K562 (cell line): ENCODE results near the gene ZIC3. TPM values are rescaled to one million over a fixed set of nuclear protein-coding genes. Genes with fewer than 3 reads are reported as not detected.

ENCODE experiments used
- DPF2 ChIP-seq: fragments of 450-650 bp; IDR thresholded peaks from 2 replicates; pipeline ENCODE4 v1.6.1; 2016
- SIRT6 ChIP-seq: IDR thresholded peaks from one replicate; pipeline ENCODE4 v1.6.1; 2012; ENCODE audit warnings: low read depth, mild to moderate bottlenecking, control low read depth, inconsistent platforms, low read length, moderate library complexity
- ZNF41 ChIP-seq: fragments of 250-450 bp; sonication (Bioruptor Pico); conservative IDR thresholded peaks from 2 replicates; pipeline ENCODE4 v1.4.0; 2020; ENCODE audit warnings: mild to moderate bottlenecking
- ZZZ3 ChIP-seq: fragments of 450-650 bp; IDR thresholded peaks from 2 replicates; pipeline ENCODE4 v1.6.1; 2016; ENCODE audit warnings: antibody characterized with exemption, mild to moderate bottlenecking, moderate library complexity
- polyA plus RNA-seq, 8 experiments: library from polyadenylated mRNA; depleted of rRNA in 4 of 8; stranded (reverse) in 5 of 8; unstranded in 3 of 8; fragments of >200 nt; fragmentation: Nextera tagmentation in 2 of 8; fragmentation: Illumina TruSeq in 1 of 8; extraction: Ambion mirVana in 2 of 8; extraction: Trizol in 1 of 8; gene quantifications; 2 replicates each; pipeline versions ENCODE4 v1.2.1 to v1.2.3, GENCODE V29; 2011 to 2014; ENCODE audit warnings: inconsistent platforms in 1 of 8, missing spikeins in 1 of 8
- total RNA-seq, 7 experiments: library from RNA; depleted of rRNA in 6 of 7; stranded (reverse); fragments of >200 nt in 6 of 7; fragmentation: Illumina TruSeq in 2 of 7; extraction: Trizol in 2 of 7; gene quantifications; 2 replicates each; pipeline versions ENCODE4 v1.2.1 to v1.2.3, GENCODE V29; 2011 to 2021; ENCODE audit warnings: low replicate concordance in 1 of 7
- TF ChIP-seq, protein P1 (sequence below): fragments of 250-450 bp; sonication (Bioruptor Pico); IDR thresholded peaks from 2 replicates; pipeline ENCODE4 v1.4.0; 2020; ENCODE audit warnings: mild to moderate bottlenecking, moderate library complexity, borderline replicate concordance
- TF ChIP-seq, protein P2 (sequence below): IDR thresholded peaks from 2 replicates; pipeline ENCODE4 v1.6.1; 2011; ENCODE audit warnings: borderline replicate concordance, low read depth, mild to moderate bottlenecking, moderate library complexity, low read length; ENCODE audit not compliant: insufficient read depth, poor library complexity, severe bottlenecking
- TF ChIP-seq, protein P3 (sequence below): sonication (generic); IDR thresholded peaks from 2 replicates; pipeline ENCODE4 v1.6.1; 2016

The ZIC3 gene
- total and polyA plus RNA-seq, 9 of the 15 experiments (the other 6 are each of a cell fraction or from before 2014, with no cell fraction given): not detected

DNA sequence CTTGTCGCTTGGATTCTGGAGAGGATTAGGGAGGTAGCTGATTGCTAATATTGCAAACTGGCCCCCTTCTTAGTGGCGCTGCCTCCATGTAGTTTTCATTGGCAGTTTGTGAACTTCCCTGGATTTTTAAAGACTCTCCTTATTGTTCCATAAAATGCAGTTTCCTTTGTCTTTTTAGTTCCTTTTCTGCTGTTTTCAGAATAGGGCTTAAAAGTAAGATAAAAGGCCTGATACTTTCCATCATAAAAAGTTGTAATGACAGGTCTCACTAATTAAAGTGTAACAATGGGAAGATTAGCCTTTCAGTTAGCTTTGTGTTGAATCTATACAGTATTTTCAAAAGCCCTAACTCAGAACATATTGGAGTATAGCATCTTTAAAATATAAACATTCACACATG, 21.2 kb downstream of the ZIC3 start (continued):
- TF ChIP-seq, protein P1, sequence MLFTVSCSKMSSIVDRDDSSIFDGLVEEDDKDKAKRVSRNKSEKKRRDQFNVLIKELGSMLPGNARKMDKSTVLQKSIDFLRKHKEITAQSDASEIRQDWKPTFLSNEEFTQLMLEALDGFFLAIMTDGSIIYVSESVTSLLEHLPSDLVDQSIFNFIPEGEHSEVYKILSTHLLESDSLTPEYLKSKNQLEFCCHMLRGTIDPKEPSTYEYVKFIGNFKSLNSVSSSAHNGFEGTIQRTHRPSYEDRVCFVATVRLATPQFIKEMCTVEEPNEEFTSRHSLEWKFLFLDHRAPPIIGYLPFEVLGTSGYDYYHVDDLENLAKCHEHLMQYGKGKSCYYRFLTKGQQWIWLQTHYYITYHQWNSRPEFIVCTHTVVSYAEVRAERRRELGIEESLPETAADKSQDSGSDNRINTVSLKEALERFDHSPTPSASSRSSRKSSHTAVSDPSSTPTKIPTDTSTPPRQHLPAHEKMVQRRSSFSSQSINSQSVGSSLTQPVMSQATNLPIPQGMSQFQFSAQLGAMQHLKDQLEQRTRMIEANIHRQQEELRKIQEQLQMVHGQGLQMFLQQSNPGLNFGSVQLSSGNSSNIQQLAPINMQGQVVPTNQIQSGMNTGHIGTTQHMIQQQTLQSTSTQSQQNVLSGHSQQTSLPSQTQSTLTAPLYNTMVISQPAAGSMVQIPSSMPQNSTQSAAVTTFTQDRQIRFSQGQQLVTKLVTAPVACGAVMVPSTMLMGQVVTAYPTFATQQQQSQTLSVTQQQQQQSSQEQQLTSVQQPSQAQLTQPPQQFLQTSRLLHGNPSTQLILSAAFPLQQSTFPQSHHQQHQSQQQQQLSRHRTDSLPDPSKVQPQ: no peak
- TF ChIP-seq DPF2 (no peak), SIRT6 (no peak), ZNF41 (CRISPR knock-in tag) (no peak), ZZZ3 (no peak)
- TF ChIP-seq, protein P2, sequence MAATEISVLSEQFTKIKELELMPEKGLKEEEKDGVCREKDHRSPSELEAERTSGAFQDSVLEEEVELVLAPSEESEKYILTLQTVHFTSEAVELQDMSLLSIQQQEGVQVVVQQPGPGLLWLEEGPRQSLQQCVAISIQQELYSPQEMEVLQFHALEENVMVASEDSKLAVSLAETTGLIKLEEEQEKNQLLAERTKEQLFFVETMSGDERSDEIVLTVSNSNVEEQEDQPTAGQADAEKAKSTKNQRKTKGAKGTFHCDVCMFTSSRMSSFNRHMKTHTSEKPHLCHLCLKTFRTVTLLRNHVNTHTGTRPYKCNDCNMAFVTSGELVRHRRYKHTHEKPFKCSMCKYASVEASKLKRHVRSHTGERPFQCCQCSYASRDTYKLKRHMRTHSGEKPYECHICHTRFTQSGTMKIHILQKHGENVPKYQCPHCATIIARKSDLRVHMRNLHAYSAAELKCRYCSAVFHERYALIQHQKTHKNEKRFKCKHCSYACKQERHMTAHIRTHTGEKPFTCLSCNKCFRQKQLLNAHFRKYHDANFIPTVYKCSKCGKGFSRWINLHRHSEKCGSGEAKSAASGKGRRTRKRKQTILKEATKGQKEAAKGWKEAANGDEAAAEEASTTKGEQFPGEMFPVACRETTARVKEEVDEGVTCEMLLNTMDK: no peak
- TF ChIP-seq, protein P3, sequence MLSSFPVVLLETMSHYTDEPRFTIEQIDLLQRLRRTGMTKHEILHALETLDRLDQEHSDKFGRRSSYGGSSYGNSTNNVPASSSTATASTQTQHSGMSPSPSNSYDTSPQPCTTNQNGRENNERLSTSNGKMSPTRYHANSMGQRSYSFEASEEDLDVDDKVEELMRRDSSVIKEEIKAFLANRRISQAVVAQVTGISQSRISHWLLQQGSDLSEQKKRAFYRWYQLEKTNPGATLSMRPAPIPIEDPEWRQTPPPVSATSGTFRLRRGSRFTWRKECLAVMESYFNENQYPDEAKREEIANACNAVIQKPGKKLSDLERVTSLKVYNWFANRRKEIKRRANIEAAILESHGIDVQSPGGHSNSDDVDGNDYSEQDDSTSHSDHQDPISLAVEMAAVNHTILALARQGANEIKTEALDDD: no peak
